GM23338 (cell line): ENCODE data around the gene EFCAB9.

ENCODE experiments used
- CREB1 ChIP-seq: fragments of 250-450 bp; sonication (Bioruptor Pico); IDR thresholded peaks from 2 replicates; pipeline ENCODE4 v1.5.0; 2020; ENCODE audit warnings: low read depth, mild to moderate bottlenecking, moderate library complexity
- CTCF ChIP-seq, 2 experiments: fragments of 200-600 bp in 1 of 2; sonication (generic) in 1 of 2; conservative IDR thresholded peaks; 2 replicates each; pipeline versions ENCODE4 v1.5.1 to v1.6.1; 2016 to 2017; ENCODE audit warnings: antibody characterized with exemption in 2 of 2, low read depth in 2 of 2, mild to moderate bottlenecking in 2 of 2, moderate library complexity in 1 of 2
- ETS1 ChIP-seq: IDR thresholded peaks from 2 replicates; pipeline ENCODE4 v1.6.1; 2016; ENCODE audit warnings: antibody characterized with exemption
- EZH2 ChIP-seq: fragments of 200-600 bp; sonication (generic); IDR thresholded peaks from one replicate; pipeline ENCODE4 v1.8.0; 2017; ENCODE audit warnings: antibody characterized with exemption, mild to moderate bottlenecking, low read depth; ENCODE audit not compliant: unreplicated experiment
- EZH2phosphoT487 ChIP-seq: fragments of 200-600 bp; sonication (generic); IDR thresholded peaks from one replicate; pipeline ENCODE4 v1.8.1; 2018; ENCODE audit warnings: antibody characterized with exemption; ENCODE audit not compliant: unreplicated experiment
- JUNB ChIP-seq: IDR thresholded peaks from one replicate; pipeline ENCODE4 v1.6.1; 2016; ENCODE audit warnings: antibody characterized with exemption; ENCODE audit not compliant: unreplicated experiment
- NANOG ChIP-seq: IDR thresholded peaks from 2 replicates; pipeline ENCODE4 v1.6.1; 2016; ENCODE audit warnings: antibody characterized with exemption, borderline replicate concordance
- POLR2AphosphoS5 ChIP-seq: IDR thresholded peaks from 2 replicates; pipeline ENCODE4 v1.6.1; 2016; ENCODE audit warnings: antibody characterized with exemption, low read depth
- STAT1 ChIP-seq: IDR thresholded peaks from one replicate; pipeline ENCODE4 v1.6.1; 2016; ENCODE audit warnings: antibody characterized with exemption; ENCODE audit not compliant: unreplicated experiment
- ZNF331 ChIP-seq: fragments of 250-450 bp; sonication (Bioruptor Pico); IDR thresholded peaks from 2 replicates; pipeline ENCODE4 v1.5.0; 2020; ENCODE audit warnings: low read depth, mild to moderate bottlenecking, moderate library complexity
- TF ChIP-seq, protein P1 (sequence below): IDR thresholded peaks from one replicate; pipeline ENCODE4 v1.6.1; 2018; ENCODE audit warnings: antibody characterized with exemption; ENCODE audit not compliant: unreplicated experiment
- TF ChIP-seq, protein P2 (sequence below): fragments of 250-450 bp; sonication (Bioruptor Pico); IDR thresholded peaks from 2 replicates; pipeline ENCODE4 v1.5.0; 2020; ENCODE audit warnings: mild to moderate bottlenecking, moderate library complexity

DNA sequence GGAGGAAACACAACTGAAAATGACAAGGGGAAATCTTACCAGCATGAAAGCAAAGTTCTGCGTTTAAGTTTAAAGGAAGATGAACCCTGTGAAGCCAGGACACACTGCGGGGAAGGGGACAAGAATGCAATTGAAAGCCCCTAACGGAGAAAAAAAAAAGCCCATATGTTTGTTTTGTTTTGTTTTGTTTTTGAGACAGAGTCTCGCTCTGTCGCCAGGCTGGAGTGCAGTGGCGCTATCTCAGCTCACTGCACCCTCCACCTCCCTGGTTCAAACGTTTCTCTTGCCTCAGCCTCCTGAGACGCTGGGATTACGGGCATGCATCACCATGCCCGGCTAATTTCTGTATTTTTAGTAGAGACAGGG, 8.9 kb upstream of the EFCAB9 start:
- TF ChIP-seq CTCF (conservative IDR thresholded peaks at IDR 0.05; ENCODE audit: low read depth in 2 of 2), result no peak
- no peak for TF ChIP-seq EZH2
- TF ChIP-seq, protein P1, sequence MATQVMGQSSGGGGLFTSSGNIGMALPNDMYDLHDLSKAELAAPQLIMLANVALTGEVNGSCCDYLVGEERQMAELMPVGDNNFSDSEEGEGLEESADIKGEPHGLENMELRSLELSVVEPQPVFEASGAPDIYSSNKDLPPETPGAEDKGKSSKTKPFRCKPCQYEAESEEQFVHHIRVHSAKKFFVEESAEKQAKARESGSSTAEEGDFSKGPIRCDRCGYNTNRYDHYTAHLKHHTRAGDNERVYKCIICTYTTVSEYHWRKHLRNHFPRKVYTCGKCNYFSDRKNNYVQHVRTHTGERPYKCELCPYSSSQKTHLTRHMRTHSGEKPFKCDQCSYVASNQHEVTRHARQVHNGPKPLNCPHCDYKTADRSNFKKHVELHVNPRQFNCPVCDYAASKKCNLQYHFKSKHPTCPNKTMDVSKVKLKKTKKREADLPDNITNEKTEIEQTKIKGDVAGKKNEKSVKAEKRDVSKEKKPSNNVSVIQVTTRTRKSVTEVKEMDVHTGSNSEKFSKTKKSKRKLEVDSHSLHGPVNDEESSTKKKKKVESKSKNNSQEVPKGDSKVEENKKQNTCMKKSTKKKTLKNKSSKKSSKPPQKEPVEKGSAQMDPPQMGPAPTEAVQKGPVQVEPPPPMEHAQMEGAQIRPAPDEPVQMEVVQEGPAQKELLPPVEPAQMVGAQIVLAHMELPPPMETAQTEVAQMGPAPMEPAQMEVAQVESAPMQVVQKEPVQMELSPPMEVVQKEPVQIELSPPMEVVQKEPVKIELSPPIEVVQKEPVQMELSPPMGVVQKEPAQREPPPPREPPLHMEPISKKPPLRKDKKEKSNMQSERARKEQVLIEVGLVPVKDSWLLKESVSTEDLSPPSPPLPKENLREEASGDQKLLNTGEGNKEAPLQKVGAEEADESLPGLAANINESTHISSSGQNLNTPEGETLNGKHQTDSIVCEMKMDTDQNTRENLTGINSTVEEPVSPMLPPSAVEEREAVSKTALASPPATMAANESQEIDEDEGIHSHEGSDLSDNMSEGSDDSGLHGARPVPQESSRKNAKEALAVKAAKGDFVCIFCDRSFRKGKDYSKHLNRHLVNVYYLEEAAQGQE, result no peak
- no peak for TF ChIP-seq STAT1
- TF ChIP-seq, protein P2, sequence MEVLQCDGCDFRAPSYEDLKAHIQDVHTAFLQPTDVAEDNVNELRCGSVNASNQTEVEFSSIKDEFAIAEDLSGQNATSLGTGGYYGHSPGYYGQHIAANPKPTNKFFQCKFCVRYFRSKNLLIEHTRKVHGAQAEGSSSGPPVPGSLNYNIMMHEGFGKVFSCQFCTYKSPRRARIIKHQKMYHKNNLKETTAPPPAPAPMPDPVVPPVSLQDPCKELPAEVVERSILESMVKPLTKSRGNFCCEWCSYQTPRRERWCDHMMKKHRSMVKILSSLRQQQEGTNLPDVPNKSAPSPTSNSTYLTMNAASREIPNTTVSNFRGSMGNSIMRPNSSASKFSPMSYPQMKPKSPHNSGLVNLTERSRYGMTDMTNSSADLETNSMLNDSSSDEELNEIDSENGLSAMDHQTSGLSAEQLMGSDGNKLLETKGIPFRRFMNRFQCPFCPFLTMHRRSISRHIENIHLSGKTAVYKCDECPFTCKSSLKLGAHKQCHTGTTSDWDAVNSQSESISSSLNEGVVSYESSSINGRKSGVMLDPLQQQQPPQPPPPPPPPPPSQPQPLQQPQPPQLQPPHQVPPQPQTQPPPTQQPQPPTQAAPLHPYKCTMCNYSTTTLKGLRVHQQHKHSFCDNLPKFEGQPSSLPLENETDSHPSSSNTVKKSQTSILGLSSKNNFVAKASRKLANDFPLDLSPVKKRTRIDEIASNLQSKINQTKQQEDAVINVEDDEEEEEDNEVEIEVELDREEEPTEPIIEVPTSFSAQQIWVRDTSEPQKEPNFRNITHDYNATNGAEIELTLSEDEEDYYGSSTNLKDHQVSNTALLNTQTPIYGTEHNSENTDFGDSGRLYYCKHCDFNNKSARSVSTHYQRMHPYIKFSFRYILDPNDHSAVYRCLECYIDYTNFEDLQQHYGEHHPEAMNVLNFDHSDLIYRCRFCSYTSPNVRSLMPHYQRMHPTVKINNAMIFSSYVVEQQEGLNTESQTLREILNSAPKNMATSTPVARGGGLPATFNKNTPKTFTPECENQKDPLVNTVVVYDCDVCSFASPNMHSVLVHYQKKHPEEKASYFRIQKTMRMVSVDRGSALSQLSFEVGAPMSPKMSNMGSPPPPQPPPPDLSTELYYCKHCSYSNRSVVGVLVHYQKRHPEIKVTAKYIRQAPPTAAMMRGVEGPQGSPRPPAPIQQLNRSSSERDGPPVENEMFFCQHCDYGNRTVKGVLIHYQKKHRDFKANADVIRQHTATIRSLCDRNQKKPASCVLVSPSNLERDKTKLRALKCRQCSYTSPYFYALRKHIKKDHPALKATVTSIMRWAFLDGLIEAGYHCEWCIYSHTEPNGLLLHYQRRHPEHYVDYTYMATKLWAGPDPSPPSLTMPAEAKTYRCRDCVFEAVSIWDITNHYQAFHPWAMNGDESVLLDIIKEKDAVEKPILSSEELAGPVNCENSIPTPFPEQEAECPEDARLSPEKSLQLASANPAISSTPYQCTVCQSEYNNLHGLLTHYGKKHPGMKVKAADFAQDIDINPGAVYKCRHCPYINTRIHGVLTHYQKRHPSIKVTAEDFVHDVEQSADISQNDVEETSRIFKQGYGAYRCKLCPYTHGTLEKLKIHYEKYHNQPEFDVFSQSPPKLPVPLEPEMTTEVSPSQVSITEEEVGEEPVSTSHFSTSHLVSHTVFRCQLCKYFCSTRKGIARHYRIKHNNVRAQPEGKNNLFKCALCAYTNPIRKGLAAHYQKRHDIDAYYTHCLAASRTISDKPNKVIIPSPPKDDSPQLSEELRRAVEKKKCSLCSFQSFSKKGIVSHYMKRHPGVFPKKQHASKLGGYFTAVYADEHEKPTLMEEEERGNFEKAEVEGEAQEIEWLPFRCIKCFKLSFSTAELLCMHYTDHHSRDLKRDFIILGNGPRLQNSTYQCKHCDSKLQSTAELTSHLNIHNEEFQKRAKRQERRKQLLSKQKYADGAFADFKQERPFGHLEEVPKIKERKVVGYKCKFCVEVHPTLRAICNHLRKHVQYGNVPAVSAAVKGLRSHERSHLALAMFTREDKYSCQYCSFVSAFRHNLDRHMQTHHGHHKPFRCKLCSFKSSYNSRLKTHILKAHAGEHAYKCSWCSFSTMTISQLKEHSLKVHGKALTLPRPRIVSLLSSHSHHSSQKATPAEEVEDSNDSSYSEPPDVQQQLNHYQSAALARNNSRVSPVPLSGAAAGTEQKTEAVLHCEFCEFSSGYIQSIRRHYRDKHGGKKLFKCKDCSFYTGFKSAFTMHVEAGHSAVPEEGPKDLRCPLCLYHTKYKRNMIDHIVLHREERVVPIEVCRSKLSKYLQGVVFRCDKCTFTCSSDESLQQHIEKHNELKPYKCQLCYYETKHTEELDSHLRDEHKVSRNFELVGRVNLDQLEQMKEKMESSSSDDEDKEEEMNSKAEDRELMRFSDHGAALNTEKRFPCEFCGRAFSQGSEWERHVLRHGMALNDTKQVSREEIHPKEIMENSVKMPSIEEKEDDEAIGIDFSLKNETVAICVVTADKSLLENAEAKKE (CRISPR knock-in tag), result no peak
- no peak for TF ChIP-seq JUNB
- no peak for TF ChIP-seq POLR2AphosphoS5
- TF ChIP-seq EZH2phosphoT487, result no peak
- TF ChIP-seq ETS1, result no peak
- no peak for TF ChIP-seq NANOG
- no peak for TF ChIP-seq CREB1 (CRISPR knock-in tag)
- TF ChIP-seq ZNF331, result no peak
